ENCODE data around the gene FBXO7.

FBXO7 gene

DNA sequence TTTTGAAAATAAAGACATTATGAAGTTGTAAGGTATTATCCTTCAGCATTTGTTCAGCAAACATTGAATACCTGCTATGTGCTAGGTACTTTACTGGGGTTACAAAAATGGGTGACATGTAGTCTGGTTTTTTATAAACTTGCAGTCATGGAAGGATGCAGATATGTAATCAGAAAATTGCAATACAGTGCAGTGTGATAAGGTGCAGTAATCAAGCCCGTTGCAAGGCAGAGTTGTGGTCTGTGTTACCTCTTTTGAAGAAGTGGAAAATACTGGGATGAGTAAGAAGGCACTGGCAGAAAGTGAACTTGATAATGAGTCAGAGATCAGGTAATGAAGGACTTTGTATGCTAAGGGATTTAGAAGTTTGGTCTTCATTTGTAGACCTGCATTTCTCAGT lies 8.1 kb downstream of the FBXO7 start:
- H3K4me1 ChIP-seq: peaks cover 3 to 30% (median 8%) of the 10 kb centered on the region in 10 experiments; a peak in 16 of 20 replicates
- H3K27me3 ChIP-seq: no peaks in the 10 kb centered on the region
- no peaks in the 10 kb centered on the region for H3K9me3 ChIP-seq (replicated peaks in 1 of 11)
- no peak overlapping the region for H3K4me2 ChIP-seq
- no peak for TF ChIP-seq Cebpa-rat (IDR thresholded peaks at IDR 0.05)
- no peak overlapping the region for H3K9ac ChIP-seq
- H4K20me1 ChIP-seq: peaks cover 84 to 100% (median 95%) of the 10 kb centered on the region in 11 experiments
- H3K36me3 ChIP-seq: peaks cover 68 to 99% (median 90%) of the 10 kb centered on the region in 11 experiments
- no peak overlapping the region for H3K4me3 ChIP-seq
- no peak overlapping the region for H3K27ac ChIP-seq

DNA sequence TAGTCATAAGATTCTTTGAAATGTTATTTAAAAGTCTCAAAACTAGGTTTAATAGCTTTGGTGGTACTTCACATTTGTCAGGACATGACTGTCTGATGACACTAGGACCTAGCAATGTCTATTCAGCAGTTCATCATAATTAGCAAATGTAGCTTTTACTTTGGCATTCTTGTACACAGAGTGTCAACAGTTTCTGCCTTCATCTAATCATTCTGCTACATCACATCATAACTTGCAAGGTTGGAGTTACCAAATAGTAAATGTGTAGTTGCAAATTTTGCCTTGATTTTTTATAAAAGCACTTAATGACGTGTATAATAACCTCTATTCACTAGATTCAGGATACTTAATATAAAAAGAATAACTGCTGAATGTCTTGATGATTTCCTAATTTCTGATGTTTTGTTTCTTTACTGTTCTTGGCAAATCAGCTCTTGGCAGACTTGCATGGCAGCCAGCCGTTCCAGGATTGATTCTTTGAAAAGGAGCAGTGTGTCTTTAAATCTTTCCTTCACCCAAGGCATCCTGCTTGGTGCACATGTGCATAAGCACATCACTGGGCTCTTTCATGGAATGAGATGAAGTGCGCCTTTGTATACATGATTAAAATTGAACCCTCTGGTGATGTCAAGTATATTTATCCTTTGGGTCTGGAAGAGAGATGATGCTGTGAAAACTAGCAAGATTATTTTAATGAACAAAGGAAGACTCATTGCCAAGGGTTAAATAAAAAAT lies 12.2 kb downstream of the FBXO7 start:
- no peak for TF ChIP-seq Cebpa-rat (IDR thresholded peaks at IDR 0.05)
- Histone ChIP-seq H3K4me2 (no peak overlapping the region), H4K20me1 (peaks cover 44 to 98% (median 64%) of the 10 kb centered on the region in 11 experiments), H3K9me3 (replicated peaks in 1 of 11) (no peaks in the 10 kb centered on the region), H3K27me3 (no peaks in the 10 kb centered on the region), H3K9ac (no peak overlapping the region), H3K27ac (no peak overlapping the region), H3K4me3 (no peak overlapping the region), H3K36me3 (peaks cover 87 to 100% (median 97%) of the 10 kb centered on the region in 11 experiments), H3K4me1 (0 out of 20 replicates have a peak, but pooled peaks cover 0 to 4% (median 0%) of the 10 kb centered on the region in 10 experiments)

DNA sequence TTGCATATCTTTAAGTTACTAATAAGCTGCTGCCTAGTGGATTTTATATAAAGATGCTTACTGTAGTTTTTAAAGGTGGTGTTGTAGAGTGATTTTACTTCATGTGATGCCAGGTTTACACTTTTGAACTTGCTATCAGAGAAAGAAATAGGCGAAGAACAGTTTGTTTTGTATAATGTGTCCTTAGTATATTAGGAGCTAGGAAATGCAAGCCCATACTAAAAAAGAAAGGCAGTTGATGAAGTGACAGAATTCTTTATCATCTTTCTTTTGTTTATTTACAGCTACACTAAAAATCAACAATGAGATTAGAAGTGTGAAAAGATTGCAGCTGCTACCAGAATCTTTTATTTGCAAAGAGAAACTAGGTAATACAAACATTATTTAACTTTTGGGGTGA lies 12.8 kb downstream of the FBXO7 start:
- H3K9me3 ChIP-seq (replicated peaks in 1 of 11): no peaks in the 10 kb centered on the region
- no peak overlapping the region for H3K27ac ChIP-seq
- H3K27me3 ChIP-seq: no peaks in the 10 kb centered on the region
- H3K4me3 ChIP-seq: no peak overlapping the region
- peaks cover 37 to 98% (median 58%) of the 10 kb centered on the region in 11 experiments for H4K20me1 ChIP-seq
- peaks cover 94 to 100% (median 99%) of the 10 kb centered on the region in 11 experiments for H3K36me3 ChIP-seq
- H3K4me2 ChIP-seq: no peak overlapping the region
- no peaks in the 10 kb centered on the region for H3K4me1 ChIP-seq
- no peak for TF ChIP-seq Cebpa-rat (IDR thresholded peaks at IDR 0.05)
- H3K9ac ChIP-seq: no peak overlapping the region

DNA sequence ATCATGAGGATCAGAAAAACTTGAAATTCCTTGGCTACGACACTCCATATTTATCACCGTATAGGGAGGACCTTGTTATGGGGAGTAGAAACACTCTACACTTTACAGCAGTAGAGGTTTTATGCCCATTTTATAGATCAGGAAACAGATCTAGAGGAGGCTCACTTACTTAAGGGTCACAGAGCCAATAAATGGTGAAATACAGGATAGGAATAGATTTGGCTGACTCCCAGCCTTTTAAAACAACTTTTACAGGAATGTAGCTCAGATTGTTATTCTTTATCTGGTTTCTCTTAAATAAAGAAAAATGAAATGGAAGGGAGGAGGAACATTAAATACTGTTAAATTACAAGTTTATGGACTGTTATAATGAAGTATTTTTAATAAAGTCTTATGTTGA lies 14.8 kb downstream of the FBXO7 start:
- no peak for TF ChIP-seq Cebpa-rat (IDR thresholded peaks at IDR 0.05)
- no peaks in the 10 kb centered on the region for H3K27me3 ChIP-seq
- peaks cover 18 to 95% (median 39%) of the 10 kb centered on the region in 11 experiments for H4K20me1 ChIP-seq
- H3K9ac ChIP-seq: no peak overlapping the region
- H3K4me2 ChIP-seq: no peak overlapping the region
- H3K4me3 ChIP-seq: no peak overlapping the region
- no peaks in the 10 kb centered on the region for H3K4me1 ChIP-seq
- H3K9me3 ChIP-seq (replicated peaks in 1 of 11): no peaks in the 10 kb centered on the region
- H3K27ac ChIP-seq: no peak overlapping the region
- peaks cover 97 to 100% (median 99%) of the 10 kb centered on the region in 11 experiments for H3K36me3 ChIP-seq

DNA sequence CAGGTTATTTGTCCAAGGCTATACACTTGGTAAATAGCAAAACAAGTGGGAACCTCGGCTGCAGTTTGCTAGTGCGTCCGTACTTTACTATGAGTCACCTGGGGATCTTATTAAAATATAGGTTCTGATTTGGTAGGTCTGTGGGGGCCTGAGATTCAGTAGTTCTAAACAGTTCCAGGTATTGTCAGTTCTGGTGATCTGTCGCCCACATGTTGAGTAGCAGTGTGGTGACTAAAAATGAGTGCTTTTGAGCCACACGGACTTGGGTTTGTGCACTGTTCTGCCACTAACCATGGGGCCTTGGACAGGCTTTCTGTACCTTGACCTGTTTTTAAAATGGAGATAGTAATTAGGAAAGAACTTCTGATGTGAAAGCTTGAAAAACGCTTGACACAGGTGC lies 15.7 kb downstream of the FBXO7 start:
- no peak for TF ChIP-seq Cebpa-rat (IDR thresholded peaks at IDR 0.05)
- H3K4me3 ChIP-seq: no peak overlapping the region
- H3K4me1 ChIP-seq: no peaks in the 10 kb centered on the region
- no peaks in the 10 kb centered on the region for H3K9me3 ChIP-seq (replicated peaks in 1 of 11)
- H3K4me2 ChIP-seq: no peak overlapping the region
- H4K20me1 ChIP-seq: peaks cover 11 to 95% (median 30%) of the 10 kb centered on the region in 11 experiments; a peak in 19 of 22 replicates
- H3K27ac ChIP-seq: no peak overlapping the region
- H3K36me3 ChIP-seq: peaks cover 97 to 100% (median 99%) of the 10 kb centered on the region in 11 experiments
- no peaks in the 10 kb centered on the region for H3K27me3 ChIP-seq
- no peak overlapping the region for H3K9ac ChIP-seq

DNA sequence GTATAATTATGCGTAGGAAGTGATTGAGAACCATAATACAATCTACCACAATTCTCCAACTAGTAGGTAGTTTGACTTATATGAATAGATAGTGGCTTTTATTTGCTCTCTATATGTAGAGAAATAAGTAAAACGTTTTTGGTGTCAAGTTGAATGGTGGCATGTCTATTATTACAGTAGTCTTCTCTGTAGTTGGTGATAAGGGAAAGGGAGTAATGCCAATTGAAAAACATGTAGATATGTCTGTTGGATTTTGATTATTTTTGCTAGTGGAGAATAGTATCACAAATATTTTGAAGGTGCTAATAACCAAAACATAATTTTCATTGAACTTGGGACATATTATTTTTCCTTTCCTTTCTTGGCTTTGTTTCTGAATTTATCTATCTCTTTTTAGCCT lies 17.5 kb downstream of the FBXO7 start:
- Histone ChIP-seq H3K27me3 (no peaks in the 10 kb centered on the region), H3K27ac (no peak overlapping the region), H3K4me2 (no peak overlapping the region), H3K9me3 (replicated peaks in 1 of 11) (no peaks in the 10 kb centered on the region), H3K9ac (no peak overlapping the region), H3K4me1 (no peaks in the 10 kb centered on the region), H4K20me1 (peaks cover 0 to 81% (median 13%) of the 10 kb centered on the region in 11 experiments; a peak in 13 of 22 replicates), H3K36me3 (peaks cover 95 to 100% (median 99%) of the 10 kb centered on the region in 11 experiments), H3K4me3 (no peak overlapping the region)
- TF ChIP-seq Cebpa-rat (IDR thresholded peaks at IDR 0.05): no peak

DNA sequence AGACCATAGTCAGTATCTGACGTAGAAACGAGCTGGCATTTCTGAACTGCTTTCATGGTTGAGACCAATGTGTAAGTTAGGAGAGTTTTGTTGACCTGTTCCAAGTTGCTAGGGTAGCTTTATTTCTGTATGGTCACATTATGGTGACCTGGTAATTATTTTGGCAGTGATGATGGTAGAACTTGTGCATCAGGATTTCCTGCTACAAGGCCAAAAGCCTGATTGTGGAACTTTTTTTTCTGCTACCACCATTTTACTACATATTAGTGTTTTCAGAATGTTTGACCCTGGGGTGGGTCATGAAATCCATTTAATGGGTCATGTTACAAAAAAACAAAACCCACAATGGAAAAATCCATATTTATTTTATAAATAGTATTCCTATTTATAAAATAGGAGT lies 18.9 kb downstream of the FBXO7 start:
- Histone ChIP-seq H3K36me3 (peaks cover 96 to 100% (median 99%) of the 10 kb centered on the region in 11 experiments), H4K20me1 (peaks cover 0 to 69% (median 9%) of the 10 kb centered on the region in 11 experiments; a peak in 13 of 22 replicates), H3K27me3 (no peaks in the 10 kb centered on the region), H3K27ac (no peak overlapping the region), H3K9me3 (replicated peaks in 1 of 11) (no peaks in the 10 kb centered on the region), H3K4me1 (no peaks in the 10 kb centered on the region), H3K4me2 (no peak overlapping the region), H3K9ac (no peak overlapping the region), H3K4me3 (no peak overlapping the region)
- no peak for TF ChIP-seq Cebpa-rat (IDR thresholded peaks at IDR 0.05)

DNA sequence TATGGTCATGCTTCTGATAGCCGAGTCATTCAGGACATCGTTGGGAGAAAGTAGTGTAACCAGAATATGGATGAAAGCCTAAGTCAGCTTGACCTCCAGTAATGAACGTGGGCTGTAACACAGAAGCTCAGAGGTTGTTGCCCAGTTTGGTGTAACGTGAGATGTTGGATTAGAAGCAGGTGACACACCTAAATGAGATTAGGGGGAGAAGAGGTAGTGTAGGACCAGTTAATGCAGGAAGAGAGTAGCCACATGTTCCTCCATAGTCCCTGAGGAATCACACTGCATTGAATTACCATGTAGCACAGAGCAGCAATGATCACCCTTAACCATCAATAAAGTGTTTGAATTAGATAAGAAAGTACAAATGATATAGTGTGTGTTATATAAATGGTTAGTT lies 20.4 kb downstream of the FBXO7 start:
- Histone ChIP-seq H3K9ac (no peak overlapping the region), H3K27me3 (no peaks in the 10 kb centered on the region), H3K4me3 (no peak overlapping the region), H4K20me1 (peaks cover 0 to 57% (median 5%) of the 10 kb centered on the region in 11 experiments; a peak in 11 of 22 replicates), H3K9me3 (replicated peaks in 1 of 11) (no peaks in the 10 kb centered on the region), H3K27ac (no peak overlapping the region), H3K4me2 (no peak overlapping the region), H3K4me1 (no peaks in the 10 kb centered on the region), H3K36me3 (peaks cover 95 to 100% (median 98%) of the 10 kb centered on the region in 11 experiments)
- TF ChIP-seq Cebpa-rat (IDR thresholded peaks at IDR 0.05): no peak

DNA sequence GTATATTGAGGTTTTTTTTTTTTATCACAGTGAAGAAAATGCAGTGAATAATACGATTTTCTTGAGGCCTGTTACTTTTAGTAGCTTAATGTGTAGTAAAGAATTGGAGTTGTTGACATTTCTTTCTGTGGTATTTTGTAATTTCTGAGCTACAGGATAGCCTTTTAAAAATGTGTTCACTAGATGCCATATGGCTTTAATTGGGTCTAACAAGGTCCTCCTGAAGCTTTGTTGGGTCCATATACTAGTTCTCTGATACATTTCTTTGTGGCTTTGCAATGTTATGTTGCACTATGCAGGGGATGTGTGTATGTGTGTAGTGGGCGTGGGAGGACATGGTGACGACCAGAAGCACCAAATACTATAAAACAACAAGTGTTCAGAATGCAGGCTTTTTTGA lies 25.1 kb downstream of the FBXO7 start:
- Histone ChIP-seq H3K9ac (no peak overlapping the region), H3K27ac (no peak overlapping the region), H3K27me3 (no peaks in the 10 kb centered on the region), H3K4me2 (no peak overlapping the region), H4K20me1 (peaks cover 0 to 16% (median 0%) of the 10 kb centered on the region in 11 experiments; a peak in 2 of 22 replicates), H3K4me1 (no peaks in the 10 kb centered on the region), H3K36me3 (peaks cover 53 to 63% (median 57%) of the 10 kb centered on the region in 11 experiments), H3K9me3 (replicated peaks in 1 of 11) (no peaks in the 10 kb centered on the region), H3K4me3 (no peak overlapping the region)
- no peak for TF ChIP-seq Cebpa-rat (IDR thresholded peaks at IDR 0.05)
